Colon (tissue), 2 donors: Measurements from ENCODE around the gene KIF6.

Experiments
- FAIRE-seq: peaks from 2 replicates; lab custom pipeline; 2012; peaks lifted over from hg19 to GRCh38; lab: Jason Lieb, UNC
- donor health status: control.
- donor health status: control.

The KIF6 gene

DNA sequence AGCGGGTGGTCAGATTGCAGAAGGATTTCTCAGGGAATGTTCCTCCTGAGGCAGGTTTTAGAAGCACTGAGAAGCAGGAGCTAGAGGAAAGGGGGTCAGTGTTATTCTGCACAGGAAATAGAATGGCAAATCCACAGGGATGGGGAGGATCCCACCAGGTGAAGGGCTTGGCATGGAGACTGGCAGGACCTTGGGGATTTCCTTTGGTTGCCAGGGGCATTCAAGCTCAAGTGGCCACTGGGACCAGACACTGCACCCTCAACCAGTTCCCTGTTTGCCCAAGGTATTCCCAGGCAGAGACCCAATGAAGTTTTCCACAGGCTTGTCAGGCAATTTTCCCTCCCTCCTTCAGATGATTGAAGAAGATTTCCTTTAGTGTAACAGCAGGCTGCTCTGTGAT is 279.5 kb downstream of the KIF6 start:
- no peak for FAIRE-seq

DNA sequence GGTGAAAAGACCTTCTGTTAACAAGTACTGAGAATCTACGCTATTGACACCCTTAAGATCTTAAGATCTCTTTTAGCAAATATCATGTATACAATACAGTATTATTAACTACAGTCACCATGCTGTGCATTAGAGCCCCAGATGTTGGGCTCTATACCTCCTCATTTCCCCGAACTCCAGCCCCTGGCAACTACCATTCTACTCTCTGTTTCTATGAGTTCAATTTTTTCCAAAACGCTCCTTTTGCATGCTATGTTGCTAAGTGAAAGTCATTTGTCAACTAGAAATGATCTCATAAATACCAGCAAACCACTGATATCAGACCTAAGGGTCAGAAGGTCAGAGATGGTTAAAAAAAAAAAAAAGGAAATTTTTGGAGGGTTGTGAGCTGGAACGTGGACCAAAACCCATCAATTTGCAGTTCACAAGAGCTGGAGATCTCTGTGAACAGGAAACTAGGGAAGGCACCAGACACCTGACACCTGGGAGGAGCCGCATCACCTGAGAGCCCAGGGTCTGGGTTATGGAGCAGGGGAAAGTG is 280.7 kb downstream of the KIF6 start:
- FAIRE-seq, result no peak

DNA sequence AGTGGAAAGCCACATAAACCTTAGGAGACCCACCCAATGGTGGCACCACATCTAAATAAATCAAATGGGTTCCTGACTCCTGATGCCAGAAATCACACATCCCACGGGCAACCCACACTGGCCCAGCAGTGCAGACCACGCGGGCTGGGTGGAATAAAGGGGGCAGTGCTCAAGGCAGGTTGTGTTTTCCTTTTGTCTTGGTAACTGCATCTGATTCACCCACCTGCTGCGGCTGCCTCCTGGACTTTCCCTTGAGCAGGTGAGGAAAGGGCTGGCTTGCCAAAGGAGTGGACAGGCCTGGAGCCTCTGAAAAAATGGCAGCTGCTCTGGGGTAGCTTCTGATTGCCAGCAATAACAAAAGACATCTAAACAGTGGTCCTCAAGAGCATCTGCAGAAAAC is 283.2 kb downstream of the KIF6 start:
- no peak for FAIRE-seq

- FAIRE-seq, result no peak
Observed at GRCh38 chr6:39441301-39441700, 283.9 kb downstream of the KIF6 start.

GRCh38 chr6:39440039-39440426 is 285.2 kb downstream of the KIF6 start:
- FAIRE-seq, result no peak

GRCh38 chr6:39439342-39440038 is 285.7 kb downstream of the KIF6 start:
- FAIRE-seq, result no peak

- no peak for FAIRE-seq
Observed at GRCh38 chr6:39433630-39434029, 291.6 kb downstream of the KIF6 start.

DNA sequence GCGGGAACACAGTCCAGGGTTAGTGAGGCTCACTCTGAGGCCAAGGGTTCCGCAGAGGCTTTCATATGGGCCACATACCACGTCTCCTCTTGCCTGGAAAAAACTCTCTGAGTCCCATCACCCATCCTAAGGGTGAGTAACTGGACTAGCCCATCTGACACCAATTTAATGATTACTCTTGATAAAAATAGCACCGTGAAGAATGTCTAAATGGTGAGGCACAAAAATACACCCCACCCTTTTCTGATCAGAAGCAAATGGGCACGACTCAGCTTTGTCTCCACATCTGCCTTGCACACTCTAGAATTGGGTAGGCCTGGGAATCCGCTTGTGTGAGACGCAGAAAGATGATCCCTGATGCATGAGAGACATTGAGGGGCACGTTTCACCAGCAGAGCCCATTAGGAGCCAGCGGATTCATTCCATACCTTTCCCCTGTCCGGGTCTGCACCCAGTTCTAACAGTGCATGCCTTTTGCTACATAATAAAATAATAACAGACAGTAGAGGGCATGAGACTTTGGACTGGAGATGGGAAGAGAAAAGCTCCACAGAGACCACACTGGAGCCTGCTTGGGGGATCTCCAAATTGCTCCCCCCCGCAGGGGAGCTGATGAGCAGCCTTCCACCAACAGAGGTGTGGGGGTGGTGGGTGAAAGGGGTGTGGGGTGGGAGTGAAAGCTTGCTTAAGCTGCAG is 292.7 kb downstream of the KIF6 start:
- FAIRE-seq, result no peak

- FAIRE-seq, result no peak
Observed at GRCh38 chr6:39430871-39431523, 294.2 kb downstream of the KIF6 start.

GRCh38 chr6:39430446-39430845 is 294.8 kb downstream of the KIF6 start:
- no peak for FAIRE-seq

DNA sequence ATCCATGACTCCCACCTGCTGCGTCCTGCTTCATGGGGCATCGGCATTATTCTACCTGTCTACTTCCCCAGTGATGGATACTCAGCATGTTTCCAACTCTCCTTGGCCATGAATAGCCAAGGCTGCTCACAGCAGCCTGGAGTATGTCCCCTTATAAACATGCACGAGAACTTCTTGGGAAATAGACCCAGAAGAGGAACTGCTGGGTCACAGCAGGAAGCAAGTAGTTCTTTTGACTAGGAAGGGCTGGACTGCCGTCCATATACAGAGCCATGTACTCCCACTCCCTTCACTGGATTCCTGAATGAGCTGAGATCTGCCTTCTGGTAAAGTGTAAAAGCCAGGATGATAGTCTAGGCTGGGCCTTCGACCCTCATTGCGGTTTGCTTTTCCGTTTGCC is 296.4 kb downstream of the KIF6 start:
- FAIRE-seq, result no peak

- FAIRE-seq, result no peak
Observed at GRCh38 chr6:39428152-39428551, 297.1 kb downstream of the KIF6 start.

- no peak for FAIRE-seq
Observed at GRCh38 chr6:39426073-39426456, 299.1 kb downstream of the KIF6 start.

DNA sequence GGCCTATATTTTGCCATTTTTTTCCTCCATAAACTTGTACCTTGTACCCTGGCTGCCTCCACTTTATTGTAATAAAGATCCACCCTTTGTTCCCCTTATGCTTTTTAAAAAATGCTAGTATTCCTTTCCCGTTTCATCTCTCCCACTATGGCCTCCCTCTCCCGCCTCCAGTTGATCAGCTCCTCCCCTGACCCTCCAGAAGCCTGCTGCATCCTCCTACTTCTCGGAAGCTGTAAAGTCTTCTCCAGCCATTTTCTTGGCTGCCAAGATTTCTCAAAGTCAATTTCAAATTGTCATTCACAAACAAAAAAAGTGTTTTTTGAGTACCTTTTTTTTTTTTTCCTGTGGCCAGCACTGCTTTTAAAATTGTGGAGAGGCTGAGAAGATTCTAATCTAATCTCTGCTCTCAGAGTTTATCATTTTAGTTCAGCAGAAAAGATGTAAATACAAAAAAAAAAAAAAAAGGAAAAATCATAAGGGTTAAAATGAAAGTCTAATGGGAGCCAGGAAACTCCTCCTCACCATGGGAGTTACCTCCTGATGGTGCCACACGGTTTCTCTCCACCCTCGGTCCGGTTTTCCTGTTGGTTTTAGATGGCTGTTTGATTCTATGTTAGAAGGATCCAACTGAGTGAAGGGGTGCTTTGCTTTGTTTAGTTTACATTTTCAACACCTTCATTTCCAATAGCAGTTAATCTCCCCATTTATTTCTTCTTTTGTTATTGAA is 299.7 kb downstream of the KIF6 start:
- no peak for FAIRE-seq

GRCh38 chr6:39424831-39425230 is 300.4 kb downstream of the KIF6 start:
- FAIRE-seq, result no peak

DNA sequence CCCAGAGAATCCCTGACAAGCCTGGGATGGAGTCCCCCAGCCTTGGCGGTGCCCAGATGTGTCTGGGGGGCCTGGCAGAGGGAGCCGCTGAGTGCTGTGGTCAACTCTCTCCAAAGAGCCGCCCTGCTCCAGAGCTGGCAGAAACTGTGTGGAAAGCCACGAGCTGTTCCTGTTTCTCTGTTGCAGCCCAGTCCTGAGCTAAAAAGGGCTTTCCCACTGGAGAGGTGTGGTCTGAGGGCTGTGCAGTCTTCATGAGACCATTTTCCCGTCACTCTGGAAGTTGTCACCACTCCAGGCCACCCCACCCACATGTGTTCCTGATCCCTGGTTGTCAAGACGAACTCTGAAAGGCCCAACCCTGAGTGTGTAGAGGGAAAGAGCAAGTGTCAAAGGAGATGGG is 303.0 kb downstream of the KIF6 start:
- no peak for FAIRE-seq

DNA sequence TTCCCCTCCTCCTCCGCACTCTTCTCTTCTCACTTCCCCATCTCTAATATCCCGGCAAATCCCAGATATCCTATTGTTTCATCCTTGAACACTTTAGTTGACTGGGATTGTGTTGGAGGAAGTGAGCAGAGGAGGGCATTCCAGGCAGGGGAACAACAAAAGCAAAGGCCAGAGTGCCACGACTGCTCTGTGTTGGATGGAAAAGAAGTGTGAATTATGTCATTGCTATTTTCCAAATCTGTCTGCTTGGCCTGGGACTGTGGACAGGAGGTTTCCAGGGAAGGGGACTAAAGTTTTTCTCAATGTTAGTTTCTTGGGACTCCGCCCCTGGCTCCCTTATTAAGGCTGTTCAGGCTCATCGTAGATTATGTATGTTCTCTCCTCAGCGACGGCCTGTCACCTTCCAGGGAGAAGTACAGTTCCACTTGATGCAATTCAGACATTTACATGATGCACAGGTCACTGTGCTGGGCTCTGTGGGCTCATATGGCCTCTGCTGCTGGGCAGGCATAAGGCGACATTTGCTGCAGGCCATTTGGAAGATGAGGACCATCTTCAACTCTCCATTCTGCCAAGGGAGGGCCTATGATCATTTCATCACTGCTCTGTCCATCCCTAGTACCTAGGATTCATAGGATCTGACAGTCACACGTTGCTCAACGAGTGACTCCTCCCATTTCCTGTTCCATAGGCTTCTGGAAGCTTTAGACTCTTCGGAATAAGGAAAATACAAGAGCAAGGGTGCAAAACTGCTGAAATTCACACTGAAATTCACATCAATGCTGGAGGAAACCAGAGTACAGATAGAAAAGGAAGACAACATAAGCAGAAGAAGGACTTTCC is 303.6 kb downstream of the KIF6 start:
- no peak for FAIRE-seq

DNA sequence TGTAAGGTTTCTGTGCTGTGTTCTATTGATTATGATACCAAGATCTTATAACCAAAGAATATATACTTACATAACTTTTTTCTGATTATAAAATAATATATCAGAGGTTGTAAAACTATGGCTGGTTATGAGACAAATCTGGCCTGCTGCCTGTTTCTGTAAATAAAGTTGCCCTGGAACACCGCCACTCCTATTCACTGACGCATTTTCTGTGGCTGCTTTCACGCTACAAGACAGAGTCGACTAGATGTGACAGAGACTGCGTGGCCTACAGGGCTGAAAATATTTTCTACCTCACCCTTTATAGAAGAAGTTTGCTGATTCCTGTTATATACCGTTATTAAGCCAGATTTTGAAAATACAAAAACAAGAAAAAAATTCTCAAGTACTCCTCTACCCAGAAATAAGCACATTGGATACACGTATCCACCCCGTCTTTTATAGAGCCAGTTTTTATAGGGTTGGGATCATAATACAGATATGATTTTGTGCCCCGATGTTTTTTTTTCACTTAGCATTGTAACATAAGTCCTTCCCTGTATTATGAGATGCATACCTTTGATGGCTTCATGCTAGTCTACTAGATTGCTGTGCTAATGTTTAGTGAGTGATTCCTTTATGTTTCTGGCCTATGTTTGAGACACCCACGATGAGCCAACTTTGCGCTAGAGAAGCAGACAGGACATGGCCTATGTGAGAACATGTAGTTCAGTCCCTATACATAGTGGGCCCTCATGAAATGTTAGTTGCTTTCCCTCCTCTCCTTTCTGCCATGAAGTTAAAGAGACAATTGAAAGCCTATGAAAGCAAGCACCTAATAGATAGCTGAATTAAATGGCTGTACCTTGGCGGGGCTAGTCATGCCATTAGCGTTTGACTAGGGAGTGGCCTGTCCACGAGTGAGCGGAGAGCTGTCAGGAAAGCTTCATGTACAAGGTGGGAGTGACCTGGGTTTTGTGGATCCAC is 304.6 kb downstream of the KIF6 start:
- no peak for FAIRE-seq

DNA sequence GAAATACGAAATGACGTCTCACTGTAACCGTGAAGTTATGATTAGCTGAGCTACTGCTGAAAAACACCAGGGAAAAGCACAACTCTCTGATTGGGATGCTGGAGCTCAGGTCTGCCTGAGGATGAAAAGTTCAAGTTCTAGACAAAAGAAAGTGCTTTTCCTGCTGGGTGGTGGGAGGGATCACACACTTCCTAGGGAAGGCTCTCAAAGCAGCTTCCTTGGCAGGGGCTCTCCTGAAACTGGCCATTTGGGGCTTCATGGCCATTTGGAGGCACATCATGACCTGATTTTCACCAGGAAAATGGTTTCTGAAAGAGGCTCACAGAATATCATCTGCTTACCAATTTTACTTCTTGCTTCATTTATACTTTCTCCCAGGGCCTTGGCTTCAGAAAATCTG is 305.6 kb downstream of the KIF6 start:
- no peak for FAIRE-seq

DNA sequence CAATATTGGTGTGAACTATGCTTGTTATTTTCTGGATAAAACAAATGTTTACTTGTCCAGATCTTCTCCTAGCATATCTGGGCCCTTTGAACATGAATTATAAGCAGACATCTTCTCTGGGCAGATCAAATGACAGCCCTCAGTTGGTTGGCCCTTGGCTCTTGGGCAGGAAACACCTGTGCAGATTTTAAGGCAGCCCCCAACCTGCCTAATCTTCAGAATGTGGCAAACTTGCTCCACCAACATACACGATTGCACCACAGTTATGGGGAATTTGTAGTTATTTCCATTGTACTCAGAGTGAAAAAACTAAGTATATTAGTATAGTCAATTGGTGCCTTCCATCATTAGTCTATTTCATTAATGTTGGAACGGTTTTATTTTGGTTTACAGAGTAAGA is 307.8 kb downstream of the KIF6 start:
- FAIRE-seq, result no peak
